Measurements from ENCODE around the gene ZBTB46. TPM values are rescaled to one million over a fixed set of nuclear protein-coding genes. Genes with fewer than 3 reads are reported as not detected.
A peak's percentile ranks its signal among the peaks of the same experiment; 100 is the strongest.

ZBTB46 gene
- total and polyA plus RNA-seq, 4 donors = 0.79 to 12.1 (median 4.7) TPM

DNA sequence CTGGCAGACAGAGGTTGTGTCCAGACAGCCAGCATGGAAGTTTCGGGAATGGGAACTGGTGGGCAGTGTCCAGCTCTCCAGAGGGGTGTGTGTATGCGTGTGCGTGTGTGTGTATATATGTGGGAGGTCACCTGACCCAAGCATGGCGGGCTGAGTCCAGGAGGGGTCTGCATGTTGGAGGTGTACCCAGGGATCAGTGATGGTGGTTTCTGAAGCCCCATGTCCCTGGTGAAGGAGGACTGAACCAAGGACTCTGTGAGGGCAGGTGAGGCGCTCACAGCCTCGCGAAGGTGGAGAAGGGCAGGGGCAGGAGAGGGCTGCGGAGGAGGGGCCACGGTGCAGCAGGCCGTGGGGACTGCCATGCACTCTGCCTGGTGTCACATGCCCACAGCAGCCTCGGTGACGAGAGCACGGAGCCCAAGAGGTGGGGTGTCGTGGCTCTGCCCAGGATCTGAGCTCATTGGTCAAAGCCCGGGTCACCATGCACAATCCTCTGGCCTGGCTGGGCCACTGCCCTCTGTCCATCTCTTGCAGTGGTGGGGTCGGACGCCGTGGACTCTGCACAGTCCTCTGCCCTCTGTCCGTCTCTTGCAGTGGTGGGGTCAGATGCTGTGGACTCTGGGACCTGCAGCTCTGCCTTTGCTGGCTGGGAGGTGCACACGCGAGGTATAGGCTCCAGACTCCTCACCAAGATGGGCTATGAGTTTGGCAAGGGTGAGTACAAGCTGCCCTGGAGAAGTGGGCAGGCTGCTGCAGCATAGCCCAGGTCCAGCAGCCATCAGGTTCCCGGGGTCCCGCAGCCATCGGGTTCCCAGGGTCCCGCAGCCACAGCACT, 96.7 kb downstream of the ZBTB46 start (continued):
- TF ChIP-seq, protein P1, sequence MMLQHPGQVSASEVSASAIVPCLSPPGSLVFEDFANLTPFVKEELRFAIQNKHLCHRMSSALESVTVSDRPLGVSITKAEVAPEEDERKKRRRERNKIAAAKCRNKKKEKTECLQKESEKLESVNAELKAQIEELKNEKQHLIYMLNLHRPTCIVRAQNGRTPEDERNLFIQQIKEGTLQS (IDR thresholded peaks at IDR 0.05) = peak; percentile 63
- TF ChIP-seq HNF4G (IDR thresholded peaks at IDR 0.05) (peak; percentile 100), GABPA (IDR thresholded peaks at IDR 0.05 in 1 of 2, conservative IDR thresholded peaks at IDR 0.05 in 1 of 2) (peak in 1 of 2 donors; percentile 60), TAF1 (conservative IDR thresholded peaks at IDR 0.05) (peak; percentile 51), YY1 (IDR thresholded peaks at IDR 0.05) (peak; percentile 71), MAX (IDR thresholded peaks at IDR 0.05) (peak; percentile 85), JUND (IDR thresholded peaks at IDR 0.05) (peak; percentile 13 to 38), RAD21 (IDR thresholded peaks at IDR 0.05) (peak in 1 of 2 donors; percentile 56)
- TF ChIP-seq, protein P2, sequence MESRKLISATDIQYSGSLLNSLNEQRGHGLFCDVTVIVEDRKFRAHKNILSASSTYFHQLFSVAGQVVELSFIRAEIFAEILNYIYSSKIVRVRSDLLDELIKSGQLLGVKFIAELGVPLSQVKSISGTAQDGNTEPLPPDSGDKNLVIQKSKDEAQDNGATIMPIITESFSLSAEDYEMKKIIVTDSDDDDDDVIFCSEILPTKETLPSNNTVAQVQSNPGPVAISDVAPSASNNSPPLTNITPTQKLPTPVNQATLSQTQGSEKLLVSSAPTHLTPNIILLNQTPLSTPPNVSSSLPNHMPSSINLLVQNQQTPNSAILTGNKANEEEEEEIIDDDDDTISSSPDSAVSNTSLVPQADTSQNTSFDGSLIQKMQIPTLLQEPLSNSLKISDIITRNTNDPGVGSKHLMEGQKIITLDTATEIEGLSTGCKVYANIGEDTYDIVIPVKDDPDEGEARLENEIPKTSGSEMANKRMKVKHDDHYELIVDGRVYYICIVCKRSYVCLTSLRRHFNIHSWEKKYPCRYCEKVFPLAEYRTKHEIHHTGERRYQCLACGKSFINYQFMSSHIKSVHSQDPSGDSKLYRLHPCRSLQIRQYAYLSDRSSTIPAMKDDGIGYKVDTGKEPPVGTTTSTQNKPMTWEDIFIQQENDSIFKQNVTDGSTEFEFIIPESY (IDR thresholded peaks at IDR 0.05) = no peak

DNA sequence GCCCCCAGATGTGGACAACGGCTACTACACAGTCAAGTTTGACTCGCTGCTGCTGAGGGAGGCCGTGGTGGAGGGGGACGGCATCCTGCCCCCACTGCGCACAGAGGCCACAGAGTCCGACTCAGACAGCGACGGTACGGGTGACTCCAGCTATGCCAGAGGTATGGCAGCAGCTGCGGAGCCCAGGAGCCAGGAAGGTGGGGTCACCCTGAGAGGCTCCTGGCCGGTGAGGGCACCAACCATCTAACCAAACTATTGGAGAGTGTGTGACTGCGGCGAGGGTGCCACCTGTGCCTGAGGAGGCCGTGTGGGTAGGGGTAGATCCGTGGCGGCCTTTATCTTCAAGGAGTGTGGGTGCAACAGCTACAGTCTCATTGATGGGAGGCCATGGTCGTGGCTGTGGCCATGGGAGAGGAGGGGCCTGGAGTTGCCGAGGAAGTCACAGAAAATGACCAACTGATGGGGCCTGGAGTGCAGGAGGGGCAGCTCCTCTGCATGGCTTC, 97.4 kb downstream of the ZBTB46 start:
- H3K4me1 ChIP-seq (ENCODE audit: control insufficient read depth in 4 of 4, insufficient read depth in 4 of 4, low read length in 3 of 4) = peaks cover 6 to 63% (median 47%) of the 10 kb centered on the region in 4 donors
- no peaks in the 10 kb centered on the region for H3K9me3 ChIP-seq (ENCODE audit: control insufficient read depth in 4 of 4, low read length in 3 of 4)
- H3K27me3 ChIP-seq (ENCODE audit: control insufficient read depth in 4 of 4, insufficient read depth in 4 of 4, low read length in 3 of 4) = no peaks in the 10 kb centered on the region
- TF ChIP-seq TAF1 (conservative IDR thresholded peaks at IDR 0.05) (no peak), SP1 (IDR thresholded peaks at IDR 0.05) (no peak), RAD21 (IDR thresholded peaks at IDR 0.05) (no peak), REST (IDR thresholded peaks at IDR 0.05) (no peak), JUND (IDR thresholded peaks at IDR 0.05) (no peak), HNF4A (conservative IDR thresholded peaks at IDR 0.05) (no peak), FOXA2 (IDR thresholded peaks at IDR 0.05) (no peak), CTCF (IDR thresholded peaks at IDR 0.05; ENCODE audit: low read depth, low read length, missing input control) (no peak), MAX (IDR thresholded peaks at IDR 0.05) (no peak), GABPA (IDR thresholded peaks at IDR 0.05 in 1 of 2, conservative IDR thresholded peaks at IDR 0.05 in 1 of 2) (no peak), EGR1 (IDR thresholded peaks at IDR 0.05; ENCODE audit: low read depth in 2 of 2) (no peak), RXRA (IDR thresholded peaks at IDR 0.05) (no peak), FOXA1 (IDR thresholded peaks at IDR 0.05) (no peak), HNF4G (IDR thresholded peaks at IDR 0.05) (no peak), YY1 (IDR thresholded peaks at IDR 0.05) (no peak), NR2F2 (IDR thresholded peaks at IDR 0.05) (no peak)
- TF ChIP-seq, protein P2 (IDR thresholded peaks at IDR 0.05) = no peak
- TF ChIP-seq, protein P1 (IDR thresholded peaks at IDR 0.05) = no peak
- 91% methylated on average over 18 of the region's 18 CpGs for WGBS
- DNase-seq (ENCODE audit: low spot score) = no peak
- peak overlapping the region in 1 of 2 donors; percentile 64 for H3K27ac ChIP-seq (ENCODE audit: low read depth in 1 of 2, low read length in 2 of 2)
- H3K4me3 ChIP-seq (ENCODE audit: low read depth in 1 of 3, low read length in 3 of 3) = no peak overlapping the region
- H3K36me3 ChIP-seq (ENCODE audit: control insufficient read depth in 4 of 4, insufficient read depth in 3 of 4, low read depth in 1 of 4, low read length in 3 of 4) = no peaks in the 10 kb centered on the region
- no peak overlapping the region for H3K9ac ChIP-seq (ENCODE audit: low read depth in 1 of 2, low read length in 2 of 2)
